K562 (cell line): Measurements from ENCODE around the gene IL17REL. TPM values are rescaled to one million over a fixed set of nuclear protein-coding genes. Genes with fewer than 3 reads are reported as not detected.

ENCODE experiments used
- ATAC-seq: fragments of 200-7000 bp; cut with Tn5 transposase; 3 replicates; pipeline ENCODE4 v1.9.1; 2020; ENCODE audit warnings: moderate library complexity
- BruUV-seq: library from RNA; stranded (reverse); fragments of 400-500 nt; replicated peaks from 2 replicates; lab custom pipeline; 2021; lab: Mats Ljungman, UMichigan
- CTCF ChIA-PET: fragments of 300-600 bp; formaldehyde crosslinking; extraction: SDS; loops from one replicate; lab custom pipeline; 2021; ENCODE audit warnings: low intra/inter-chr PET ratio; lab: Yijun Ruan, JAX
- POLR2A ChIA-PET: fragments of 300-600, 350-650 bp; sonication (Branson Sonifier 250); formaldehyde crosslinking; extraction: SDS; loops from one replicate; lab custom pipeline; 2021; ENCODE audit warnings: antibody characterized with exemption, inconsistent platforms; lab: Yijun Ruan, JAX
- DNase-seq, 4 experiments: peaks; one replicate each; pipeline versions ENCODE4 v3.0.0 to v3.0.0-alpha.2; 2011 to 2018; ENCODE audit warnings: low spot score in 3 of 4, mixed read lengths in 3 of 4; ENCODE audit errors: extremely low read depth in 1 of 4
- FAIRE-seq: peaks from 2 replicates; lab custom pipeline; 2011; peaks lifted over from hg19 to GRCh38; lab: Jason Lieb, UNC
- H2AFZ ChIP-seq: 2 replicates; pipeline ENCODE4 v1.6.0; 2011; ENCODE audit warnings: low read depth, low read length, control low read depth, inconsistent platforms
- H3K27ac ChIP-seq: fragments of 200-600 bp; 3 replicates; pipeline ENCODE4 v1.8.0; 2011; ENCODE audit warnings: low read depth, mild to moderate bottlenecking, control low read depth, inconsistent platforms, low read length, moderate library complexity, mixed read lengths; ENCODE audit errors: extremely low read depth
- H3K27me3 ChIP-seq, 2 experiments: fragments of 300-600 bp in 1 of 2; 2 replicates in 1 of 2; 3 replicates in 1 of 2; pipeline versions ENCODE4 v1.6.0 to v1.8.0; 2011; ENCODE audit warnings: inconsistent platforms in 2 of 2, low read length in 2 of 2, mild to moderate bottlenecking in 1 of 2, mixed read lengths in 1 of 2, moderate library complexity in 1 of 2; ENCODE audit not compliant: control insufficient read depth in 2 of 2, insufficient read depth in 2 of 2
- H3K36me3 ChIP-seq: fragments of 300-600 bp; 3 replicates; pipeline ENCODE4 v1.8.0; 2011; ENCODE audit warnings: mild to moderate bottlenecking, low read length, inconsistent platforms; ENCODE audit not compliant: control insufficient read depth, insufficient read depth
- H3K4me1 ChIP-seq, 2 experiments: fragments of 200-600 bp in 1 of 2; replicated peaks in 1 of 2; 2 replicates in 1 of 2; 3 replicates in 1 of 2; pipeline versions ENCODE4 v1.5.1 to v1.8.0; 2011; ENCODE audit warnings: inconsistent platforms in 2 of 2, low read length in 2 of 2, mild to moderate bottlenecking in 1 of 2, mixed read lengths in 1 of 2, moderate library complexity in 1 of 2; ENCODE audit not compliant: control insufficient read depth in 2 of 2, insufficient read depth in 2 of 2
- H3K4me2 ChIP-seq: 2 replicates; pipeline ENCODE4 v1.6.1; 2011; ENCODE audit warnings: low read length, control low read depth, inconsistent platforms, mixed read lengths; ENCODE audit not compliant: insufficient read depth
- H3K4me3 ChIP-seq: fragments of 200-600 bp; sonication (generic), shearing (Covaris generic); 2 replicates; pipeline ENCODE4 v1.5.1; 2016; ENCODE audit warnings: control low read depth, inconsistent platforms
- H3K79me2 ChIP-seq: fragments of 200-600 bp; 3 replicates; pipeline ENCODE4 v1.8.0; 2011; ENCODE audit warnings: low read length, inconsistent platforms; ENCODE audit not compliant: control insufficient read depth, insufficient read depth
- H3K9ac ChIP-seq, 2 experiments: 2 replicates each; pipeline versions ENCODE4 v1.6.0 to v1.6.1; 2011; ENCODE audit warnings: low read depth in 2 of 2, low read length in 2 of 2, control low read depth in 1 of 2, inconsistent platforms in 1 of 2, mild to moderate bottlenecking in 1 of 2, mixed read lengths in 1 of 2; ENCODE audit not compliant: insufficient read depth in 1 of 2
- H3K9me1 ChIP-seq: one replicate; pipeline ENCODE4 v1.6.0; 2011; ENCODE audit warnings: inconsistent platforms, mild to moderate bottlenecking, low read length, moderate library complexity; ENCODE audit not compliant: control insufficient read depth, insufficient read depth
- H3K9me3 ChIP-seq: replicated peaks from 2 replicates; pipeline ENCODE4 v1.5.1; 2011; ENCODE audit warnings: low read depth, low read length, inconsistent platforms; ENCODE audit not compliant: control insufficient read depth, insufficient read depth
- H4K20me1 ChIP-seq: replicated peaks from 2 replicates; pipeline ENCODE4 v1.6.1; 2011; ENCODE audit warnings: low read length, inconsistent platforms, mixed read lengths; ENCODE audit not compliant: control insufficient read depth, insufficient read depth
- EWSR1 ChIP-seq: fragments of 450-650 bp; IDR thresholded peaks from 2 replicates; pipeline ENCODE4 v1.6.1; 2018; ENCODE audit warnings: borderline replicate concordance, mild to moderate bottlenecking, low read depth, moderate library complexity; ENCODE audit not compliant: partially characterized antibody
- GABPB1 ChIP-seq: sonication (generic); formaldehyde crosslinking; IDR thresholded peaks from 2 replicates; pipeline ENCODE4 v1.8.0; 2022; ENCODE audit warnings: mild to moderate bottlenecking, missing genetic modification reagents
- MCM5 ChIP-seq: fragments of 450-650 bp; IDR thresholded peaks from 2 replicates; pipeline ENCODE4 v1.6.1; 2016; ENCODE audit warnings: low read depth
- MNT ChIP-seq, 2 experiments: fragments of 450-650 bp; conservative IDR thresholded peaks; 2 replicates each; pipeline ENCODE4 v1.6.1; 2017; ENCODE audit warnings: mild to moderate bottlenecking in 2 of 2, moderate library complexity in 2 of 2
- PCBP1 ChIP-seq: fragments of 200-400 bp; formaldehyde crosslinking; IDR thresholded peaks from 2 replicates; pipeline ENCODE4 v1.6.1; 2018; ENCODE audit warnings: mild to moderate bottlenecking, low read depth, low read length; ENCODE audit not compliant: poor library complexity, severe bottlenecking
- SFPQ ChIP-seq: fragments of 200-400 bp; formaldehyde crosslinking; IDR thresholded peaks from 2 replicates; pipeline ENCODE4 v1.6.1; 2017; ENCODE audit warnings: mild to moderate bottlenecking, low read depth, low read length, moderate library complexity
- THRB ChIP-seq: fragments of 450-650 bp; formaldehyde crosslinking; conservative IDR thresholded peaks from 2 replicates; pipeline ENCODE4 v1.4.0; 2022; ENCODE audit warnings: mild to moderate bottlenecking, missing genetic modification characterization
- TRIM28 ChIP-seq: fragments of 450-650 bp; IDR thresholded peaks from 2 replicates; pipeline ENCODE4 v1.6.1; 2017
- ZBTB43 ChIP-seq: sonication (generic); formaldehyde crosslinking; IDR thresholded peaks from 2 replicates; pipeline ENCODE4 v1.8.0; 2023; ENCODE audit warnings: mild to moderate bottlenecking, missing genetic modification reagents
- ZBTB7A ChIP-seq: IDR thresholded peaks from 2 replicates; pipeline ENCODE4 v1.6.1; 2011; ENCODE audit warnings: low read depth, mild to moderate bottlenecking, low read length, moderate library complexity, borderline replicate concordance; ENCODE audit not compliant: control insufficient read depth
- ZNF12 ChIP-seq: sonication (generic); formaldehyde crosslinking; IDR thresholded peaks from 2 replicates; pipeline ENCODE4 v1.4.0; 2020; ENCODE audit warnings: mild to moderate bottlenecking, missing genetic modification reagents
- ZNF217 ChIP-seq: sonication (generic); formaldehyde crosslinking; IDR thresholded peaks from 2 replicates; pipeline ENCODE4 v1.8.0; 2022; ENCODE audit warnings: mild to moderate bottlenecking, missing genetic modification reagents
- ZNF311 ChIP-seq: fragments of 250-450 bp; sonication (Bioruptor Pico); IDR thresholded peaks from 2 replicates; pipeline ENCODE4 v1.4.0; 2020; ENCODE audit warnings: mild to moderate bottlenecking, moderate library complexity
- ZNF77 ChIP-seq: fragments of 250-450 bp; sonication (Bioruptor Pico); IDR thresholded peaks from 2 replicates; pipeline ENCODE4 v1.5.0; 2020
- WGBS: fragments of 100-300 bp; shearing (Covaris generic); methylation state at CpG from one replicate; pipeline ENCODE4 v1.1.6; 2016; ENCODE audit warnings: low coverage, mixed read lengths; ENCODE audit not compliant: insufficient coverage; ENCODE audit errors: missing lambda C conversion rate; 5-methylcytosine and 5-hydroxymethylcytosine counted together
- in situ Hi-C: fragments of 300-500 bp; cut with MboI; formaldehyde crosslinking; loops from 4 replicates; pipeline ENCODE4 v1.15.0; 2018; ENCODE audit warnings: inconsistent platforms, mixed read lengths
- intact Hi-C: fragments of 100-400 bp; cut with micrococcal nuclease; formaldehyde crosslinking; loops from 2 replicates; pipeline ENCODE4 v1.14.2; 2022
- polyA plus RNA-seq, 8 experiments: library from polyadenylated mRNA; depleted of rRNA in 4 of 8; stranded (reverse) in 5 of 8; unstranded in 3 of 8; fragments of >200 nt; fragmentation: Nextera tagmentation in 2 of 8; fragmentation: Illumina TruSeq in 1 of 8; extraction: Ambion mirVana in 2 of 8; extraction: Trizol in 1 of 8; gene quantifications; 2 replicates each; pipeline versions ENCODE4 v1.2.1 to v1.2.3, GENCODE V29; 2011 to 2014; ENCODE audit warnings: inconsistent platforms in 1 of 8, missing spikeins in 1 of 8
- total RNA-seq, 7 experiments: library from RNA; depleted of rRNA in 6 of 7; stranded (reverse); fragments of >200 nt in 6 of 7; fragmentation: Illumina TruSeq in 2 of 7; extraction: Trizol in 2 of 7; gene quantifications; 2 replicates each; pipeline versions ENCODE4 v1.2.1 to v1.2.3, GENCODE V29; 2011 to 2021; ENCODE audit warnings: low replicate concordance in 1 of 7
- TF ChIP-seq, protein P1 (sequence below): fragments of 200-800 bp; sonication (Bioruptor generic); IDR thresholded peaks from 2 replicates; pipeline ENCODE4 v1.6.1; 2017; ENCODE audit warnings: missing genetic modification characterization, missing compliant biosample characterization

The IL17REL gene
- total and polyA plus RNA-seq, 9 of the 15 experiments (the other 6 are each of a cell fraction or from before 2014, with no cell fraction given): 0.05 to 0.42 (median 0.11) TPM; not detected in 4

DNA sequence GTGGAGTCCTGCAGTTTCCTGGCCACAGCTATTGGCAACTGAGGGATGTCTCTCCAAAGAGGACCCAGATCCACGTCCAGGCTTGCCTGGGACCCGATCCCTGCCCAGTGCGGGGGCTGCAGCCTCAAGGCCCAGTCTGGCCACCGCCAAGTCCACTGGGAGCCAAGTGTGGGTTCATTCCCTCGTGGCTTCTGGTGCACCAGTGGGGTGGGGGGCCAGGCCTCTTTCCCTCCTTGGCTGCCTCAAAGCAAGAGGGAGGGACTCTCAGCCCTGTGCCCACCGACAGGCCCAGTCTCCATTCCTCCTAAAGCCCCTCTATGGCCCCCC lies 65.3 kb downstream of the IL17REL start:
- no TSS peak for BruUV-seq
- in situ Hi-C loops (no loop called here), intact Hi-C loops (no loop called here)
- Histone ChIP-seq H3K36me3 (no peaks in the 10 kb centered on the region), H3K4me1 (peaks cover 8 to 89% of the 10 kb centered on the region in 2 experiments; a peak in 3 of 5 replicates), H4K20me1 (no peaks in the 10 kb centered on the region), H3K9ac (peak overlapping the region in 1 of 2 experiments; percentile 81; a peak in 2 of 4 replicates), H3K9me3 (no peaks in the 10 kb centered on the region), H2AFZ (0 out of 2 replicates have a peak overlapping the region, but pooled peaks have one; percentile 74), H3K27ac (no peak overlapping the region), H3K4me3 (no peak overlapping the region), H3K4me2 (no peak overlapping the region), H3K27me3 (no peaks in the 10 kb centered on the region), H3K9me1 (no peaks in the 10 kb centered on the region), H3K79me2 (no peaks in the 10 kb centered on the region)
- FAIRE-seq (no peak), DNase-seq (no peak), ATAC-seq (no peak)
- 65% methylated on average over 5 of the region's 6 CpGs for WGBS
- no peak for TF ChIP-seq ZBTB7A
- no peak for TF ChIP-seq ZBTB43 (CRISPR knock-in tag)
- TF ChIP-seq ZNF12 (CRISPR knock-in tag): no peak
- no peak for TF ChIP-seq TRIM28
- no peak for TF ChIP-seq PCBP1
- no peak for TF ChIP-seq GABPB1
- TF ChIP-seq THRB (CRISPR knock-in tag): no peak
- no peak for TF ChIP-seq MNT (conservative IDR thresholded peaks at IDR 0.05)
- TF ChIP-seq SFPQ: no peak
- TF ChIP-seq ZNF311 (CRISPR knock-in tag): no peak
- no peak for TF ChIP-seq ZNF77 (CRISPR knock-in tag)
- no peak for TF ChIP-seq MCM5
- no peak for TF ChIP-seq ZNF217 (CRISPR knock-in tag)
- TF ChIP-seq, protein P1, sequence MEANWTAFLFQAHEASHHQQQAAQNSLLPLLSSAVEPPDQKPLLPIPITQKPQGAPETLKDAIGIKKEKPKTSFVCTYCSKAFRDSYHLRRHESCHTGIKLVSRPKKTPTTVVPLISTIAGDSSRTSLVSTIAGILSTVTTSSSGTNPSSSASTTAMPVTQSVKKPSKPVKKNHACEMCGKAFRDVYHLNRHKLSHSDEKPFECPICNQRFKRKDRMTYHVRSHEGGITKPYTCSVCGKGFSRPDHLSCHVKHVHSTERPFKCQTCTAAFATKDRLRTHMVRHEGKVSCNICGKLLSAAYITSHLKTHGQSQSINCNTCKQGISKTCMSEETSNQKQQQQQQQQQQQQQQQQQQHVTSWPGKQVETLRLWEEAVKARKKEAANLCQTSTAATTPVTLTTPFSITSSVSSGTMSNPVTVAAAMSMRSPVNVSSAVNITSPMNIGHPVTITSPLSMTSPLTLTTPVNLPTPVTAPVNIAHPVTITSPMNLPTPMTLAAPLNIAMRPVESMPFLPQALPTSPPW: no peak
- no peak for TF ChIP-seq EWSR1
- ChIA-PET POLR2A (interaction anchor here (0.5 to 1.6 kb wide), 5 partner anchors 12 to 380 kb away, joined by 3 to 9 read pairs (median 3); partner anchors contain the start of gene PIM3), CTCF (no interaction called here)
